ENCODE results near the gene KRT6B.
"Not testable (repeated sequence)": the region's sequence is repeated elsewhere in the genome, so short reads cannot be mapped to it uniquely, and the experiment has no call there.

Gene KRT6B

GRCh38 chr12:52411815-52412214 is 40.1 kb downstream of the KRT6B start:
- ChIA-PET POLR2A (ENCODE audit: low non-redundant PET) (no interaction called here), CTCF (interaction anchor here (0.7 kb wide), 3 partner anchors 23 to 84 kb away, joined by 3 to 4 read pairs (median 4); no protein-coding TSS in a partner anchor)
- DNase-seq (ENCODE audit: low spot score): no peak
- no peak overlapping the region for H3K27ac ChIP-seq
- TF ChIP-seq CTCF (conservative IDR thresholded peaks at IDR 0.05; ENCODE audit: low read depth): no peak

- DNase-seq (ENCODE audit: low spot score); H3K27ac ChIP-seq; CTCF ChIA-PET; POLR2A ChIA-PET (ENCODE audit: low non-redundant PET): not testable (repeated sequence)
Measured at GRCh38 chr12:52410589-52411248, 41.2 kb downstream of the KRT6B start.

GRCh38 chr12:52407918-52408317 is 44.0 kb downstream of the KRT6B start:
- CTCF ChIA-PET: interaction anchor here (1.0 kb wide), 1 partner anchor 18 kb away, joined by 3 read pairs; no protein-coding TSS in a partner anchor
- POLR2A ChIA-PET (ENCODE audit: low non-redundant PET): no interaction called here
- no peak overlapping the region for H3K27ac ChIP-seq
- no peak for TF ChIP-seq CTCF (conservative IDR thresholded peaks at IDR 0.05; ENCODE audit: low read depth)
- no peak for DNase-seq (ENCODE audit: low spot score)

- DNase-seq (ENCODE audit: low spot score): no peak
- no peak within 1 kb of the TSS for H3K27ac ChIP-seq
- TF ChIP-seq CTCF (conservative IDR thresholded peaks at IDR 0.05; ENCODE audit: low read depth): no peak
- POLR2A ChIA-PET (ENCODE audit: low non-redundant PET): no interaction called here
- CTCF ChIA-PET: interaction anchor here (0.7 to 0.8 kb wide), 2 partner anchors 10 to 13 kb away, joined by 3 read pairs; no protein-coding TSS in a partner anchor
Measured at GRCh38 chr12:52405922-52406385, 46.0 kb downstream of the KRT6B start, which contains the start of gene KRT82. KRT82 (minus strand) TSS chr12:52406335; CDS start chr12:52406277, 58 bp downstream.

GRCh38 chr12:52404951-52405350 is 47.0 kb downstream of the KRT6B start:
- ChIA-PET CTCF (no interaction called here), POLR2A (ENCODE audit: low non-redundant PET) (no interaction called here)
- no peak for DNase-seq (ENCODE audit: low spot score)
- no peak for TF ChIP-seq CTCF (conservative IDR thresholded peaks at IDR 0.05; ENCODE audit: low read depth)
- H3K27ac ChIP-seq: no peak overlapping the region

- POLR2A ChIA-PET (ENCODE audit: low non-redundant PET): no interaction called here
- CTCF ChIA-PET: interaction anchor here (0.6 to 0.7 kb wide), 3 partner anchors 379 to 972 kb away, joined by 3 to 4 read pairs (median 3); no protein-coding TSS in a partner anchor
- no peak for DNase-seq (ENCODE audit: low spot score)
- TF ChIP-seq CTCF (conservative IDR thresholded peaks at IDR 0.05; ENCODE audit: low read depth): no peak
- H3K27ac ChIP-seq: no peak overlapping the region
Measured at GRCh38 chr12:52403561-52403960, 48.4 kb downstream of the KRT6B start.

- POLR2A ChIA-PET (ENCODE audit: low non-redundant PET): no interaction called here
- no peak overlapping the region for H3K27ac ChIP-seq
- CTCF ChIA-PET: interaction anchor here (0.6 to 0.7 kb wide), 3 partner anchors 30 to 973 kb away, joined by 3 read pairs; no protein-coding TSS in a partner anchor
- DNase-seq (ENCODE audit: low spot score): no peak
- no peak for TF ChIP-seq CTCF (conservative IDR thresholded peaks at IDR 0.05; ENCODE audit: low read depth)
Measured at GRCh38 chr12:52402873-52403540, 48.9 kb downstream of the KRT6B start.

Data from RWPE1 (cell line).